ENCODE results near the gene CCDC7.
"Not testable (repeated sequence)": the region's sequence is repeated elsewhere in the genome, so short reads cannot be mapped to it uniquely, and the experiment has no call there.

The CCDC7 gene

DNA sequence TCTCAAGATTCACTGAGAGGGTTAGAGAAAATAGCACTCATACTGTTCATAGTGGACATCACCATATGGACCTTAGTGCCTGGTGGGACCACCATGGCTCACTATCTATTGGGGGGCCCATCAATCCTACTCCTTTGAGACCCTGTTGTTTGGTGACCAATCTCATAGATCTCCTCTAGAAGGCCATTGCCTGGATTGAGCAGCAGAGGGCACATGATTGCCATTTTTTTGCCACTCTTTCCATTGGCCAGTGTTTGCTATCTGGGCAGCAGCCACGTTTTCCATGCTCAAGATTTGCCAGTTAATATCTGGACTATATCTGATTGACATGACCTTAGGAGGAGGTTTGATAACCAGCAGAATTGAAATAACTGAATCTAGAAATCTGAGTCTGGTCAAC, 267.6 kb downstream of the CCDC7 start:
- no peak for DNase-seq (ENCODE audit: low read depth)
- TF ChIP-seq CTCF (IDR thresholded peaks at IDR 0.05; ENCODE audit: insufficient read depth, low read depth, low read length, missing control alignments), result no peak
- no peak overlapping the region for H3K4me3 ChIP-seq (ENCODE audit: low read depth, low read length)

DNA sequence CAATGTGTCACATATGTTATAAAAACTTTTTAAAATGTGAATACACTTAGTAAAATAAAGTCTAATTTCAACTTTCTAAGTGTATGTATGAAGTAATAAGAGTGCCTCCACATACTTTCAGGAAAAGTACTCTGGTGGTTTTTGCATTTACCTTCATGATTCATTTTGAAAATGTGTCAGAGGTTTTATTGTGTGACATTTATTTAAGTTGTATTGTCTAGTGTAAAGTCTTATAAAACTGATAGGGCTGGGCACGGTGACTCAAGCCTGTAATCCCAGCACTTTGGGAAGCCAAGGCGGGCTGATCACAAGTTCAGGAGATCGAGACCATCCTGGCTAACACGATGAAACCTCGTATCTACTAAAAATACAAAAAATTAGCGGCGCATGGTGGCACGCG, 285.6 kb downstream of the CCDC7 start:
- TF ChIP-seq CTCF (IDR thresholded peaks at IDR 0.05; ENCODE audit: insufficient read depth, low read depth, low read length, missing control alignments), result no peak

DNA sequence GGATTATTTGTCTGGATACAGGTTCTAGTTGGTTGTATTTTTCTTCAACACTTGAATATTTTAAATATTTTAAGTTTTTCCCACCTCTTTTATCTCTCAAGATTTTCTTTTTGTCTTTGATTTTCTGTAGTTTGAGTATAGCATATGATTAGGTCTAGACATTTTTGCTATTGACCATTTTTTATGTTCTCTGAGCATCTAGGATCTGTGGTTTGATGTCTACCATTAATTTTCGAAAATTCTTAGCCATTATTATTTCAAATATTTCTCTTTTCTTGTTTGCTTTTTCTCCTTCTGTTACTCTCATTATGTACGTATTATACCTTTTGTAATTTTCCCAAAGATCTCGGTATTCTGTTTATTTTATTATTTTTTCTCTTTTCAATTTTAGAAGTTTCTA, 293.0 kb downstream of the CCDC7 start:
- no peak overlapping the region for H3K4me3 ChIP-seq (ENCODE audit: low read depth, low read length)

More for the DNA sequence above, 285.6 kb downstream of the CCDC7 start:
- no peak overlapping the region for H3K4me3 ChIP-seq (ENCODE audit: low read depth, low read length)
- DNase-seq (ENCODE audit: low read depth), result no peak

GRCh38 chr10:32744321-32744720, 298.4 kb downstream of the CCDC7 start:
- TF ChIP-seq CTCF (IDR thresholded peaks at IDR 0.05; ENCODE audit: insufficient read depth, low read depth, low read length, missing control alignments), result no peak
- DNase-seq (ENCODE audit: low read depth), result no peak
- no peak overlapping the region for H3K4me3 ChIP-seq (ENCODE audit: low read depth, low read length)

More for the DNA sequence above, 293.0 kb downstream of the CCDC7 start:
- no peak for DNase-seq (ENCODE audit: low read depth)
- no peak for TF ChIP-seq CTCF (IDR thresholded peaks at IDR 0.05; ENCODE audit: insufficient read depth, low read depth, low read length, missing control alignments)

- TF ChIP-seq CTCF (IDR thresholded peaks at IDR 0.05; ENCODE audit: insufficient read depth, low read depth, low read length, missing control alignments), result no peak
- no peak overlapping the region for H3K4me3 ChIP-seq (ENCODE audit: low read depth, low read length)
- no peak for DNase-seq (ENCODE audit: low read depth)
These were observed 300.9 kb downstream of the CCDC7 start for GRCh38 chr10:32746869-32747268.

DNA sequence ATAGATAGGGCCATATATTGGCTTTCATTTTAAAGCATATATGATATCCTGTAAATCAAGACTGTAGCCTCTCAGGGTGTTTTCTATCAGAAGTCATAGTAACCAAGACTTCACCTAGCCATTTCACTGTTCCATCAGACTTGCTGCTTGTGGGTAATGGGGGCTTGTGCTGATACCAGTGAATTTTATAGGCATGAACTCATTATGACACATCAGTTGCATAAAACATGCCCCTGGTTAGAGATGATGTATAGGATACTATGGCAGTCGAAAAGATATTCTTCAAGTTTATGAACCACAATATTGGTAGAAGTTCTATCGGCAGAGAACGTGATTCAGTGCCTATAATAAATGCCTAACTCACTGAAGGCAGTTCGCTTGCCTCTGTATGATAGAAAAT, 305.6 kb downstream of the CCDC7 start:
- no peak for DNase-seq (ENCODE audit: low read depth)
- H3K4me3 ChIP-seq (ENCODE audit: low read depth, low read length), result no peak overlapping the region
- no peak for TF ChIP-seq CTCF (IDR thresholded peaks at IDR 0.05; ENCODE audit: insufficient read depth, low read depth, low read length, missing control alignments)

DNA sequence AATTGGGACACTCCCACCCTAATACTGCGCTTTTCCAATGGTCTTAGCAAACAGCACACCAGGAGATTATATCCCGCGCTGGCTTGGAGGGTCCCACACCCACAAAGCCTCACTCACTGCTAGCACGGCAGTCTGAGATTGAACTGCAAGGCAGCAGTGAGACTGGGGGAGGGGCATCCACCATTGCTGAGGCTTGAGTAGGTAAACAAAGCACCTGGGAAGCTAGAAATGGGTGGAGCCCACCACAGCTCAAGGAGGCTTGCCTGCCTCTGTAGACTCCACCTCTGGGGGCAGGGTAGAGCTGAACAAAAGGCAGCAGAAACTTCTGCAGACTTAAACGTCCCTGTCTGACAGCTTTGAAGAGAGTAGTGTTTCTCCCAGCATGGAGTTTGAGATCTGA, 309.0 kb downstream of the CCDC7 start:
- DNase-seq (ENCODE audit: low read depth); H3K4me3 ChIP-seq (ENCODE audit: low read depth, low read length): not testable (repeated sequence)
